Kidney (tissue), 11 donors: Measurements from ENCODE around the gene CORO1A. TPM values are rescaled to one million over a fixed set of nuclear protein-coding genes. Genes with fewer than 3 reads are reported as not detected.
"Not testable (repeated sequence)": the region's sequence is repeated elsewhere in the genome, so short reads cannot be mapped to it uniquely, and the experiment has no call there.

Experiments used
- DNase-seq, 5 donors: peaks; one replicate each; pipeline ENCODE4 v3.0.0-alpha.2; 2013 to 2020
- FAIRE-seq: peaks from 2 replicates; lab custom pipeline; 2012; peaks lifted over from hg19 to GRCh38; lab: Jason Lieb, UNC
- H3K27ac ChIP-seq, 2 donors: one replicate each; pipeline ENCODE4 v1.7.0; 2013; ENCODE audit warnings: low read depth in 2 of 2, low read length in 2 of 2, inconsistent platforms in 1 of 2
- H3K27me3 ChIP-seq: one replicate; pipeline ENCODE4 v1.7.1; 2013; ENCODE audit warnings: low read length, inconsistent platforms; ENCODE audit not compliant: control insufficient read depth, insufficient read depth
- H3K36me3 ChIP-seq, 3 donors: one replicate each; pipeline versions ENCODE4 v1.7.0 to v1.7.1; 2013; ENCODE audit warnings: low read length in 3 of 3, control low read depth in 1 of 3, inconsistent platforms in 1 of 3; ENCODE audit not compliant: insufficient read depth in 3 of 3, control insufficient read depth in 2 of 3
- H3K4me1 ChIP-seq, 3 donors: one replicate each; pipeline versions ENCODE4 v1.7.0 to v1.7.1; 2013; ENCODE audit warnings: low read length in 3 of 3, inconsistent platforms in 1 of 3, low read depth in 1 of 3; ENCODE audit not compliant: control insufficient read depth in 2 of 3, insufficient read depth in 2 of 3
- H3K4me3 ChIP-seq, 3 donors: one replicate each; pipeline versions ENCODE4 v1.7.0 to v1.8.1; 2013; ENCODE audit warnings: low read length in 3 of 3, control low read depth in 1 of 3, inconsistent platforms in 1 of 3
- H3K9ac ChIP-seq, 3 donors: one replicate each; pipeline versions ENCODE4 v1.7.0 to v1.7.1; 2013; ENCODE audit warnings: low read length in 3 of 3, control low read depth in 1 of 3, inconsistent platforms in 1 of 3
- H3K9me3 ChIP-seq, 3 donors: one replicate each; pipeline versions ENCODE4 v1.7.0 to v1.7.1; 2013; ENCODE audit warnings: low read length in 3 of 3, control low read depth in 1 of 3, inconsistent platforms in 1 of 3; ENCODE audit not compliant: control insufficient read depth in 2 of 3, insufficient read depth in 1 of 3
- intact Hi-C: fragments of 100-400 bp; cut with DNase I; formaldehyde crosslinking; loops from one replicate; pipeline ENCODE4 v1.11.1; 2022
- polyA plus RNA-seq: library from polyadenylated mRNA; stranded (reverse); fragments of 350-450 nt; fragmentation: Illumina TruSeq; extraction: RNeasy Lipid Tissue Mini Kit (QIAGEN cat#74804); gene quantifications from one replicate; pipeline ENCODE4 v1.2.3, GENCODE V29; 2014; ENCODE audit warnings: low read depth, low replicate concordance; ENCODE audit not compliant: insufficient read depth
- total RNA-seq: library from RNA; stranded (reverse); fragmentation: NEBNext Ultra II Directional; extraction: Animal tissue kit (Norgen Biotek cat#: 25700); gene quantifications from one replicate; pipeline ENCODE4 v1.2.1, GENCODE V29; 2021
- donor health status: control.
- donor health status: control.
- donor health status: DM: yes; HTN: yes; CAD: no.
- donor health status: Normal renal cell carcinoma (clear cell type).

The CORO1A gene
- total and polyA plus RNA-seq, 2 donors from 2014 or later = 8.0 to 69.3 TPM

DNA sequence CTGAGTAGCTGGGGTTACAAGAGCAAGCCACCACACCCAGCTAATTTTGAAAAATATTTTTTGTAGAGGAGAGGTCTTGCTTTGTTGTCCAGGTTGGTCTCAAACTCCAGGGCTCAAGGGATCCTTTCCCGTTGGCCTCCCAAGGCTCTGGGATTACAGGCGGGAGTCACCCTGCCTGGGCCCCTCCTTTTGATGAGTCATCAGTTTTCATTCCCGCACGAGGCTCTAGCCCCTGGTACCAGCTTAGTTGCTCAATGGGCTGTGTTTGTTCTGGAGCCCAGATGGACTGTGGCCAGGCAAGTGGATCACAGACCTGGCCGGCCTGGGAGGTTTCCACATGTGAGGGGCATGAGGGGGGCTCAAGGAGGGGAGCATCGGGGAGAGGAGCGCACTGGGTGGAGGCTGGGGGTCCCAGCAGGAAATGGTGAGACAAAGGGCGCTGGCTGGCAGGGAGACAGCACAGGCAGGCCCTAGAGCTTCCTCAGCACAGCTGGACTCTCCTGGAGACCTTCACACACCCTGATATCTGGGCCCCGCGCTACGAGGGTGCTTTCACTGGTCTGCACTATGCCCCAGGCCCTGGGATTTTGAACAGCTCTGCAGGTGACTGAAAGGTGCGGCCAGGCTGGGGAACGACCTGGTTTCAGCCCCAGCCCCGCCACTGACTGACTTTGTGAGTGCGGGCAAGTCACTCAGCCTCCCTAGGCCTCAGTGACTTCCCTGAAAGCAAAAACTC, 16.4 kb downstream of the CORO1A start:
- H3K9me3 ChIP-seq, H3K27me3 ChIP-seq, FAIRE-seq, DNase-seq, H3K4me3 ChIP-seq, H3K9ac ChIP-seq, H3K36me3 ChIP-seq, H3K27ac ChIP-seq, intact Hi-C loops, H3K4me1 ChIP-seq: not testable (repeated sequence)

DNA sequence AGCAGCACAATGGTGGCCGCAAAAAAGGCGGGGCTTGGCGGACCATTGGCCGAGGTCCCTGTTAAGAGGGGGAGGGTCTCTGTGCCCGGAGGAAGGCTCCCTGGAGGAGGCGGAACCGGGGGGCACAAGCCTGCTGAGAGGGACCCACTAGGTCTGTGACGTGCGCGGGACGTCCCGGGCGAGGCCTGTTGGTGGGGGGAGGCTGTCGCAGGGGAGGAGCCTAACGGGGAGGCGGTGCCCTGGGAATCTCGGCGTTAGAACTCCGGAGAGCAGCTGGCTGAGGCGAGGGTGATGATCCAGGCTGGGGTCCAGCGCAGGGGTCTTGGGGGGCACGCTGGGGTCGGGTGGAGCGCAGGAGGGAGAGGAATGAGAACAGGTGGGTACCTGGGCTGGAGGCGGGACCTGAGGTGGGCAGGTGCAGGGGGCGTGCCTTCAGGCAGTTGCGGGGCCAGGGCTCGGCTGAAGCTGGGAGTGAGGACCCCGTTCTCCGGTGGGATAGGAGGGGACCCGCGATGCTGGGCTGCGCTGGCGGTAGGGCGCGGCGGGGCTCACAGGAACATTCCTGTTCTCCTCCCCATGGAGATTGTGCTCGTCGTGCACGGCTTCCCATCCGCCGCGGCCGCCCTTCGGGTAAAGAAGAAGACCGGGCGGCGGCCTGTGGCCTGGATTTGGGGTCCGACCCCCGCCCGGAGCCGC, 22.3 kb downstream of the CORO1A start:
- intact Hi-C loops, H3K27me3 ChIP-seq, H3K4me1 ChIP-seq, H3K9me3 ChIP-seq, H3K36me3 ChIP-seq, FAIRE-seq, H3K9ac ChIP-seq, H3K4me3 ChIP-seq, H3K27ac ChIP-seq: not testable (repeated sequence)
- DNase-seq = peak in 1 of 5 donors; percentile 76

DNA sequence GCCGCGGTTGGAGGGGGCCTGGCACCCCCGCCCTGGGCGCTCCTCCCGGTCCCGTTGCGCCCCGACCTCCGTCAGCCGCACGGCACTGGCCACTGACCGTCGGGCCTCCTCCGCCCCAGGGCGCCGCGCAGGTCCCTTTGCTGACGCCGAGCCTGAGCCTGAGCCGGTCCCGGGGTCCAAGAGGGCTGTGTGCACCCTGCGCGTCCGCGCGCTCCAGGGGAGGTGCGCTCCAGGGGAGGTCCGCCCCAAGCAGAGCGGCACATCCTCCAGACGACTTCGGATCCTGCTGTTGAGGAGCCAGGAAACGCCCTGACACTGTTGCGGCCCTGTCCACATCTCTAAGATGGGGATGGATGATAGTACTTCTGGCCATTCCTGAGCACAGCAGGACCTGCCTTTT, 22.9 kb downstream of the CORO1A start:
- H3K4me1 ChIP-seq, H3K36me3 ChIP-seq, H3K27me3 ChIP-seq, DNase-seq, H3K4me3 ChIP-seq, H3K9me3 ChIP-seq, FAIRE-seq, intact Hi-C loops, H3K9ac ChIP-seq, H3K27ac ChIP-seq: not testable (repeated sequence)

DNA sequence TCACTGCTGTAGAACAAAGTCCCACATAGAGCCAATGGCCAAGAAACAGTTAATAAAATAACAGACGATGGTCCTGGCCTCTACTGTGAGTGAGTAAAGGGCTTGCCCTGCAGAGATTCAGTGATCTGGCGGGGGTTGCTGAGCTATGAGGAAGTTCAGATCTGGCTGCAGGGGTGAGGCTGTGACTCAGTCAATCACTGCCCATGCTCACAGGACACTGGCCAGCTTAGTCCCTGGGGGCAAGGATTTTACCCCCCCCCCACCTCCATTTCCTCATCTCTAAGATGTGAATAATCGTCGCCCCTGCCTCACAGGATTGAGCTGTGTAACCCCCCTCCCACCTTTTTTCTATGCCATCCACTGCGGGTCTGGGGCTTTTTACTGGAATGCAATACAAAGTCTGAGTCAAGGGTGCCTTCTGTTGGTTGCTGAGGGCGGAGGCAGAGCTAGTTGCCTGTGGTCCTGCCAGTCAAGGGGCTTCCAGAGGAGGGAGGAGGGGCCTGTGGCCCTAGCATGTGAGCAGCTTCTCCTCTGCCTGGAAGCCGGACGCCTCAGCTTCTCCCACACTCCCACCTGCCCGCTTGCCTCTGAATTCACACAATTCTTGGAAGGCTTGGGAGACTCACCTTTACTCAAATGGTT, 23.8 kb downstream of the CORO1A start:
- H3K27me3 ChIP-seq, FAIRE-seq, H3K4me3 ChIP-seq, H3K27ac ChIP-seq, H3K9ac ChIP-seq, H3K36me3 ChIP-seq, H3K9me3 ChIP-seq, intact Hi-C loops, H3K4me1 ChIP-seq: not testable (repeated sequence)
- DNase-seq = peak in 1 of 5 donors; percentile 83

DNA sequence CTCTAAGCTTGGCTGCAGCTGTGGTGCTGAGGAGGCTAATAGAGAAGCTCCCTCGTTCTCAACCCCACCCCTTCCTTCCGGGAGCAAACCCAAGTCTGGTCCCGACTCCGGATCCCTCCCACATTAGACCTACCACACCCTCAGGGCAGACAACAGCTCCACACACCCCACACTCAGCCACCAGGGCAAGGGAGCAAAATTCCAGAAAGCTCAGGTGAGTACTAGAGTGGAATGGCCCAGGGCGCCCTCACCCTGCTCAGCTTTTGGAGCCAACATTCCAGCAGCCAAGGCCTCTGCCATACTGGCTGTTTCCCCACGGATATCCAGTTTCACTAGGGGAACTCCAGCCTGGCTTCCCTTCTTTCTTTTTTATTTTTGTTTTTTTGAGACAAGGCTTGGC, 25.6 kb downstream of the CORO1A start:
- H3K27me3 ChIP-seq, H3K4me3 ChIP-seq, DNase-seq, H3K4me1 ChIP-seq, FAIRE-seq, H3K27ac ChIP-seq, intact Hi-C loops, H3K9me3 ChIP-seq, H3K36me3 ChIP-seq, H3K9ac ChIP-seq: not testable (repeated sequence)

DNA sequence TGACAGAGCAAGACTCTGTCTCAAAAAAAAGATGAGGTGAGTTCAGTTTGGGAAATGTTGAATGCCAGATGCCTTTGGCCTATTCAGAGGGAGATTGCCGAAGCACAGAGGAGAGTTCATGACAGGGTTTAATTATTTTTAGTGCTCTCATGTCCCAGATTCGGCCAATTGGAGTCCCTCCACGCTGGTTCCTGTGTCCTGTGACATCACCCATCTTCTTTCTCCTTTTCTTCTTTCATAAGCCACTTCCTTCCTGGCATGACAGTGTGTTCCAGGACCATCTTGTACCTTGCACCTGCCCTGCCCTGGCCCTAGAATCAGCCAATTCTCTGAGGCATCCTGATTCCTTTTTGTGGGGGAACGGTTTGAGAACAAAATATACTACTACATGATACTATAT, 28.0 kb downstream of the CORO1A start:
- H3K4me1 ChIP-seq, intact Hi-C loops, H3K36me3 ChIP-seq, H3K27ac ChIP-seq, DNase-seq, H3K9ac ChIP-seq, H3K4me3 ChIP-seq, H3K27me3 ChIP-seq, FAIRE-seq, H3K9me3 ChIP-seq: not testable (repeated sequence)

DNA sequence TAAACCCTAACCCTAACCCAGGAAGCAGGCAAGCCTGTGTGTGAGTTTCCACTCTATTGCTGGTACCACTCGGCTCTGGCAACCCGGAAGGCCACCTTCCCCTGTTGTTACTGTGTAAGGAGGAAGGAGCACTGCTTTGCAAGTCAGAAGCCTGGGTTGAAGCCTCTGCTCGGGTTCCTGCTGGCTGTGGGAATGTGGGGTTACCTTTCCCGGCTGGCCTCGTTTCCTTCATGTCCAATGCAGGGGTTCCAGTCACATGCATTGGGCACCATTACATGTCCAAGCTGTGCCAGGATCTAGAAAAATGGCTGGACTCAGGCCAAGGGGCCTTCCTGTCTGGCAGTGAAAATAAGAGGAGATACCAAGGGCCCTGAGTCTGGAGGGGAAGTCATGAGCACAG, 33.7 kb downstream of the CORO1A start:
- H3K4me1 ChIP-seq, H3K27ac ChIP-seq, H3K36me3 ChIP-seq, FAIRE-seq, H3K9ac ChIP-seq, H3K9me3 ChIP-seq, H3K4me3 ChIP-seq, H3K27me3 ChIP-seq, intact Hi-C loops: not testable (repeated sequence)
- peak in 1 of 5 donors; percentile 41 for DNase-seq
